ENCODE measurements around the gene ESAM. TPM values are rescaled to one million over a fixed set of nuclear protein-coding genes. Genes with fewer than 3 reads are reported as not detected.

ESAM gene
- total and polyA plus RNA-seq, 2 of the 8 experiments (the other 6 are each of a cell fraction or from before 2014, with no cell fraction given) = 0.09 TPM; not detected in 1

DNA sequence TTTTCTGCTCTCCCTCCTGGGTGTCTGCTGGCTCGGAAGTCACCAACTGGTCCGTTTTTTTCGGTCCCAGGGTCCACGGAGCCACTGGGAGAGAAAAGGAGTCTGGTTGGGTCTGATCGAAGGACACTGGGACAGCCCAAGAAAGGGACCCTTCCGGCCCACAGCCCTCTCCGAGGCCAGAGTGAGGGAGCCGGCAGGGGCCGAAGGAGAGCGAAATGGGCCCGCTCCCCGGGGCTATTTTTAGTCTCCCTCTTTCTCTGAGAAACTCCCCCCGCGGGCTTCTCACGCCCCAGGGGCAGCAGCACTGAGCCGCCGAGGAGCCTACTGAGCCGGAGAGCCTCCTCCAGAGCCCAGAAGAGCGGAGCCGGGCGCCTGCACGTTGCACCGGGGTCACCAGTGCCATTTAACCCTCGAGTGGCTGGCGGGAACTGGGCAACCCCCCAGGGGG lies 1.9 kb downstream of the ESAM start:
- 5% methylated on average over 17 of the region's 25 CpGs; no CpG with 5 or more reads in 1 of the 2 experiments for WGBS, 2 experiments (ENCODE audit: extremely low coverage in 1 of 2, insufficient coverage in 1 of 2, insufficient read length in 1 of 2, insufficient replicate concordance in 2 of 2, low coverage in 1 of 2, low lambda C conversion rate in 2 of 2, missing lambda C conversion rate in 1 of 2)
- H2BK5ac ChIP-seq (ENCODE audit: low read depth, low read length) = no peak overlapping the region
- H3K27ac ChIP-seq (ENCODE audit: low read depth, low read length) = no peak overlapping the region
- H3K4me2 ChIP-seq (ENCODE audit: insufficient read depth in 1 of 2, low read depth in 2 of 2, low read length in 2 of 2) = peak overlapping the region; percentile 80 to 81
- no peaks in the 10 kb centered on the region for H3K79me2 ChIP-seq (ENCODE audit: control insufficient read depth in 1 of 2, insufficient read depth in 2 of 2, low read length in 2 of 2)
- H2AK5ac ChIP-seq (ENCODE audit: low read depth, low read length) = no peak overlapping the region
- H3K36me3 ChIP-seq (ENCODE audit: control insufficient read depth in 2 of 4, insufficient read depth in 4 of 4, low read length in 3 of 4) = peaks cover 0 to 3% (median 0%) of the 10 kb centered on the region in 4 experiments; a peak in 1 of 8 replicates
- no peak overlapping the region for H3K56ac ChIP-seq (replicated peaks; ENCODE audit: insufficient read length, low read depth, low read length)
- no peak overlapping the region for H2BK20ac ChIP-seq (ENCODE audit: low read length)
- H2AFZ ChIP-seq (ENCODE audit: low read length) = no peak overlapping the region
- ChIA-PET POLR2A (ENCODE audit: partially characterized antibody) (interaction anchor here (0.7 to 4.2 kb wide), 4 partner anchors 14 to 89 kb away, joined by 3 to 26 read pairs (median 5); partner anchors contain the start of gene MSANTD2), CTCF (ENCODE audit: partially characterized antibody) (interaction anchor here (1.0 to 28.0 kb wide), 14 partner anchors 8 to 503 kb away, joined by 3 to 382 read pairs (median 13); partner anchors contain the start of genes NRGN, ROBO3, SIAE and SPA17)
- H3K4ac ChIP-seq (replicated peaks; ENCODE audit: insufficient read length, low read depth, low read length) = peak overlapping the region; percentile 8
- no peak overlapping the region for H3K9ac ChIP-seq (replicated peaks in 1 of 4; ENCODE audit: extremely low read depth in 1 of 4, low read depth in 3 of 4, low read length in 3 of 4)
- H4K5ac ChIP-seq (ENCODE audit: insufficient read length, low read depth, low read length) = no peak overlapping the region
- H3K14ac ChIP-seq (ENCODE audit: insufficient read length) = no peak overlapping the region
- H3K23ac ChIP-seq (ENCODE audit: insufficient read length) = no peak overlapping the region
- no peaks in the 10 kb centered on the region for H3K9me3 ChIP-seq (ENCODE audit: insufficient read depth in 2 of 2, low read depth in 1 of 2, low read length in 1 of 2)
- H2BK15ac ChIP-seq (ENCODE audit: low read length) = 0 out of 2 replicates have a peak overlapping the region, but pooled peaks have one; percentile 46
- peaks cover 61 to 81% (median 75%) of the 10 kb centered on the region in 4 experiments for H3K27me3 ChIP-seq (replicated peaks in 1 of 4; ENCODE audit: control insufficient read depth in 3 of 4, extremely low read depth in 1 of 4, insufficient read depth in 3 of 4, low read length in 3 of 4)
- peaks cover 20 to 38% of the 10 kb centered on the region in 2 experiments for H4K20me1 ChIP-seq (replicated peaks in 1 of 2; ENCODE audit: control insufficient read depth in 1 of 2, insufficient read depth in 2 of 2, low read length in 2 of 2)
- 0 out of 2 replicates have a peak overlapping the region, but pooled peaks have one; percentile 71 for H3K18ac ChIP-seq (ENCODE audit: extremely low read depth, low read length)
- H3K79me1 ChIP-seq (ENCODE audit: low read depth, low read length) = no peaks in the 10 kb centered on the region
- H2BK12ac ChIP-seq (ENCODE audit: low read depth, low read length) = peak overlapping the region; percentile 39; the same call in 1 of the 2 replicates
- no peak overlapping the region; the same call in 1 of the 2 replicates for H4K8ac ChIP-seq (ENCODE audit: extremely low read depth, insufficient read depth, low read length)
- no peak overlapping the region for H4K91ac ChIP-seq (replicated peaks; ENCODE audit: insufficient read length, low read length)
- TF ChIP-seq EZH2 (IDR thresholded peaks at IDR 0.05; ENCODE audit: low read depth, low read length, severe bottlenecking) (peak; percentile 77), PHF8 (conservative IDR thresholded peaks at IDR 0.05; ENCODE audit: low read depth, low read length) (no peak), SUZ12 (IDR thresholded peaks at IDR 0.05; ENCODE audit: low read length) (peak; percentile 1; the same call in 1 of the 2 replicates), BCL11A (IDR thresholded peaks at IDR 0.05; ENCODE audit: low read depth in 2 of 2, low read length in 2 of 2) (no peak), RNF2 (IDR thresholded peaks at IDR 0.05; ENCODE audit: borderline replicate concordance, low read depth, low read length, missing control alignments, poor library complexity, severe bottlenecking) (peak; percentile 30), CBX8 (IDR thresholded peaks at IDR 0.05; ENCODE audit: borderline replicate concordance, low read depth, low read length) (peak; percentile 49; the same call in 1 of the 2 replicates)
- DNase-seq (ENCODE audit: low read depth in 1 of 2, low spot score in 2 of 2) (peak in 1 of 2 experiments; percentile 64), FAIRE-seq (no peak)
- peaks cover 17% of the 10 kb centered on the region; the same call in 1 of the 2 replicates for H3K23me2 ChIP-seq (ENCODE audit: low read depth, low read length)
- peaks cover 6 to 41% (median 27%) of the 10 kb centered on the region in 4 experiments for H3K4me1 ChIP-seq (replicated peaks in 1 of 4; ENCODE audit: control insufficient read depth in 3 of 4, insufficient read depth in 4 of 4, low read length in 3 of 4)
- no peak overlapping the region for H2BK120ac ChIP-seq (replicated peaks; ENCODE audit: low read depth, low read length)
- peak overlapping the region in 1 of 4 experiments; percentile 58; a peak in 2 of 8 replicates for H3K4me3 ChIP-seq (ENCODE audit: extremely low read depth in 1 of 4, insufficient read depth in 2 of 4, low read depth in 3 of 4, low read length in 4 of 4)
